GM20431 (cell line): Measurements from ENCODE around the gene RNF31.

Source experiments
- in situ Hi-C: fragments of 300-500 bp; cut with MseI, MboI; formaldehyde crosslinking; loops from one replicate; pipeline ENCODE4 v1.15.0; 2020; ENCODE audit warnings: low sequenced_read_pairs; ENCODE audit not compliant: unreplicated experiment

RNF31 gene

DNA sequence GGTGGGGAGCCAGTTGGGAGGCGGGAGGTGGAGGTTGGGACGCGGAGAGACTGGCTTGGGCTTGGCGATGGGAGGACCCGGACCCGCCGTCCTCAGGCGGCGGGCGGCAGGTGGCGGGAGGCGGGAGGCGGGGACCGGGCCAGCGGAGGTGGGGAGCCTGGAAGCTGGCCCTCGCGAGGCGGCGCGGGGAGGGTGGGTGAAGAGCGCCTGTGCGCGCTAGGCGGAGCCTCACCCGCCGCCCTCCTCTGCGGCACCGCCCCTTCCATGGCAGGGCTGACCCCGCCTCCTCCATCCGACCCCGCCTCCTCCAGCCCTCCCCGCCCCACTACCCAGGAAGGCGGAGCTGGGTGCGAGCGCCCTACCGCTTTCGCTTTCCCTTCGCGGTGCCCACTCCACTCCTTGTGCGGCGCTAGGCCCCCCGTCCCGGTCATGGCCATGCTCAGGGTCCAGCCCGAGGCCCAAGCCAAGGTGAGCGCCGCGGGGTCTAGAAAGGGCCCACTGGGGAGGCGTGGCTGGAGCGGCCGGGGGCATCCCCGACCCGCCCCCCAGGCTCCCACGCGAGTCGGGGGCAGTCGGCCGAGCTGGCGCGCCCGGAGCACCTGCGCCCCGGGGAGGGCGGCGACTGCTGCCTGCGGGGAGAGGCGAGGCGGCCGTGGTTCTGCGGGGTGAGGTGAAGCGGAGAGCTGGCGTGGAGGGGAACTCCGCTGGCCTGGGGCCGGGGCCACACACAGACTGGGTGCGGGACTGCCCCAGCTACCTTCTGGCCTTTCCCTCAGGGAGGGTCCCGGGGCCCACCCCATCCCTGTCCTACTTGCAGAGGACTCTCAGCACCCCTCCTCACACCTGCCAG, 11.2 kb upstream of the RNF31 start, which contains the start of gene PSME1:
Gene PSME1 (plus strand): TSS at position 361 of the 850 bp plus-strand sequence. CDS start 69 bp downstream, at position 430.
- in situ Hi-C loops, result no loop called here

DNA sequence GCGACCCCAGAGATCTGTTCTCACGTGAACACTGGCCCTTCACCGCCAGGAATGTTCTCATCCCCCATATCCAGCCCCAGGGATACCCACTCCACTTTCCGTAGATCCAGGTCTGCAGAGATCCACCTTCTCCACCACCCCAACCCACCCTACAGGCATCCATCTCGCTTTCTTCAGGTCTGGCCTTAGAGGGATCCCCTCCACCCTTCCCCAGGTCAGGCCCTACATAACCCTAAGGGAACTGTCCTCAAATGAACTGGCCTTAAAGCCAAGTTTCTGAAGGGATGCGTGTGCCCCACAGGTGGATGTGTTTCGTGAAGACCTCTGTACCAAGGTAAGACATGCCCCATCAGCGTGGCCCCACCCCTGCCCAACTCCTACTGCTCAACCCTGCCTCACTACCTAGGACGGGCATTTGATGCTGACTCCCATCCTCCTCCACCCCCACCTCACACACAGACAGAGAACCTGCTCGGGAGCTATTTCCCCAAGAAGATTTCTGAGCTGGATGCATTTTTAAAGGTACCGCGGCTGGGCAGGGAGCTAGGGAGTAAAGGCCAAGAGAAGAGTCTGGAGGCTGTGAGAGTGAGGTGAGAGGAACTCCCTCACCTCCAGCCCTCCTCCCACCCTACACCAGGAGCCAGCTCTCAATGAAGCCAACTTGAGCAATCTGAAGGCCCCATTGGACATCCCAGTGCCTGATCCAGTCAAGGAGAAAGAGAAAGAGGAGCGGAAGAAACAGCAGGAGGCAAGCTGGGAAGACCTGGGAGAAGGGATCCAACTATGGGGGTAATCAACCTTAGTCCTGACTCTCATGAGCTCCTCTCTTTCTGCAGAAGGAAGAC, 10.4 kb upstream of the RNF31 start:
- in situ Hi-C loops, result no loop called here

DNA sequence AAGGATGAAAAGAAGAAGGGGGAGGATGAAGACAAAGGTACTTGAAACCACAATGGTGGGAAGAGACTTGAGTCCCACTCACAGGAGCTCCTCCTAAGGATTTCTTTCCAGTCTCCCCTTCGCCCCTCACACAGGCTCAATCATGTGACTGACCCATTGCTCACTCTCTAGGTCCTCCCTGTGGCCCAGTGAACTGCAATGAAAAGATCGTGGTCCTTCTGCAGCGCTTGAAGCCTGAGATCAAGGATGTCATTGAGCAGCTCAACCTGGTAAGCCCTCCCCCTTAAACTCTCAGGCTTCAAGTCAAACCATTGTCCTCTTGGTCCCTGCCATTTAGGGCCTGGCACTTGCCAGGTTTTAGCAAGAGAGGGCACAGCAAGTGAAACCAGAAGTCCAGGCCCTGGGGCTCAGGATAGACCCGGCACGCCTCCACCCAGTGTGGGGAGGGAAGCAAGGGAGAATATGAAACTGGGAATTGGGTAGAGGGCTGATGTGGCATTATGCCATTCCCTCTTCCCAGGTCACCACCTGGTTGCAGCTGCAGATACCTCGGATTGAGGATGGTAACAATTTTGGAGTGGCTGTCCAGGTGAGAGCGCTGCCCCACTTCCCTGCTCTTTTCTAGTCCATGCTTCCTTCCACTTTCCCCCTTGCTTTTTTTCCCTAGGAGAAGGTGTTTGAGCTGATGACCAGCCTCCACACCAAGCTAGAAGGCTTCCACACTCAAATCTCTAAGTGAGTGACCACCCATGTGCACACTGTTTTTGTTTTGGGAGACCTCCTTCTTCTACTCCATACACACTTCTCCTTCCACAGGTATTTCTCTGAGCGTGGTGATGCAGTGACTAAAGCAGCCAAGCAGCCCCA, 9.5 kb upstream of the RNF31 start:
- in situ Hi-C loops, result no loop called here

DNA sequence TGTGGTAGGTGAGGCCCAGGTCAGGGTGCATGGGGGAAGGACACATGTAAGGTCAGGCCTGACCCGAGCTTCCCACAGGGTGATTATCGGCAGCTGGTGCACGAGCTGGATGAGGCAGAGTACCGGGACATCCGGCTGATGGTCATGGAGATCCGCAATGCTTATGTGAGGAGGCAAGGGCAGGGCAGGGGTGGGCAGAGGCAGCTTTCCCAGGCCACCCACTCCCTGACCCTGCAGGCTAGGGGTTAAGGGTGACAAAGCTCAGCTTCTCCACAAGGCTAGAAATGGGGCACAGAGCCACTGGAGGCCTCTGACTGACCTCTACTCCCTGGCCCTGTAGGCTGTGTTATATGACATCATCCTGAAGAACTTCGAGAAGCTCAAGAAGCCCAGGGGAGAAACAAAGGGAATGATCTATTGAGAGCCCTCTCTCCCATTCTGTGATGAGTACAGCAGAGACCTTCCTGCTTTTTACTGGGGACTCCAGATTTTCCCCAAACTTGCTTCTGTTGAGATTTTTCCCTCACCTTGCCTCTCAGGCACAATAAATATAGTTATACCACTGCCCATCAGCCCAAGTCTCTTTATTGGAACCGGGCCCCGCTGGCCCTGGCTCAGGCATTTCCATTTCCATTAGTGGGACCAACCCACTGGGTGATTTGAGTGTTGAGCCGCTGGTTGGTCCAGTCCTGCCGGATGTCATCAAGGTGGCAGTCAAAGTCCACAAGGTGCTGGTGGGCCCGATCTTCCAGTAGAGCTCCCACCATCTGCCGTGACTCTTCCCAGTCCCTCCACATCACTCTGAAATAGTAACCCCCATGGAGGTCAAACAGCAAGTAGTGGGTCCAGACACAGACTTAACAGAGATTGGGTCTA, 8.7 kb upstream of the RNF31 start:
- in situ Hi-C loops, result no loop called here

DNA sequence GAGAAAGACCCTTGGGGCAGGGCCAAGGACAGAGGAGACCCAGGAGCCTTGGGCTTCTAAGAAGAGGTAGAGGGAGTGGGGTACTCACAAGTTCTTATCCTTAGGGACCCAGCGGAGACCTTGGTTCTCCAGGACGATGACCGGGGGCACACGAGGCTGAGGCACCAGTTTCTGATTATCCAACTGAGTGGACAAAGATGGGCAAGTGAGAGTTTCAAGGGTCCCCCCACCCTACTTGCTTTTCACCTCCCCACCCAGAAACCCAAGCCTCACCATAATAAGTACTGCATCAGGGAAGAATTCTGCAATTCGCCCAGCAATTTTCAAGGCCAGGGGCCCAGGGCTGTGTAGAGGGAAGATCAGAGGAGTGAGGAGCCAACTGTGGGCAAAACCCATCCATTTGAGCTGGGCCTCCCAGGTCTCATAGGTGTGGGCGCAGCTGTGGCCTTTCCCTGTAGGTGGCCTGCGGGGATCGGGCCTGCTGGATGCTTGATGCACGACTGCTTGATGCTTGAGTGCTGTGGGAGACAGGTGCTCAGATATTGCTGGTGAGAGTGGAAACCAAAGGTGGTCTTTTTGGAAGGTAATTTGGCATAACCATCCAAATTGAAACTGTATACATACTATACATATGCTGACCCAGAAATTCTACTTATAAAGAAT, 7.9 kb upstream of the RNF31 start:
- in situ Hi-C loops, result no loop called here

DNA sequence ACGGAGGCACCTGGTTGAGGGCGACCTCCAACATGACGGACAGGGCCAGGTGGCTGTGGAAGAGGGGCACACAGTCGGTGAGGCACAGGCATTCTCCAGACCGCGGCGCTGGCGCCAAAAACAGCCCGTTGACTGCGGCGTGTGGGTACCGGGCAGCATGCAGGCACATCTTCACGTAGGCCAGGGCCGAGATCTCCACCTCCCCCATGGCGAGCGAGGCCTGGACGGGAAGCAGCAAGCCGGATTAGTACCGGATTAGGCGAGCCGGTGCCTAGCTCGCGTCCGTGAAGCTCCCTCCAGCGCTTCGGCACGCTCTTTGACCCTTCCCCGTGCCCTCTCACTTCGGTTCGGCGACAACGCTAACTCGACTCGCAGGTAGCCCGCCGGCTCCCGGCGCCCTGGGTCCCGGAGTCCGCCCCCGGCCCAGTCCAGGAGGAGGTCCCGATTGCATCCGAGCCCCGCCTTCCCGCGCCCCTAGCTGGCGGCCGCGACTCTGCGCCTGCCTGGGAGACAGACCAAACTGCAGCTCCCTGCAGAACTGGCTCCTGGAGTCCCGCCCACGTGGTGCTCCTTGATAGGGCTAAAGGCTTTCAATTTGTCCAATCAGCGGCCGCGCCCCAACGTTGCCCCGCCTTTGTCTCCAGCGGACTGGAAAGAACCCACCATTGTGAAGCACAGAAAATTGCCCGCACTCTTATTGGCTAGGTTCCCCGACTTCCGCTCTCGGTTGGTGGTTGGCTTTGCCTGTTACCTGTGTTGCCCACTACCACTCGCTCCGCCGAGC, 6.0 kb upstream of the RNF31 start, which contains the start of gene EMC9:
Gene EMC9 (minus strand): TSS at position 495 of the 784 bp plus-strand sequence. CDS start 287 bp downstream, at position 208.
- in situ Hi-C loops, result no loop called here

DNA sequence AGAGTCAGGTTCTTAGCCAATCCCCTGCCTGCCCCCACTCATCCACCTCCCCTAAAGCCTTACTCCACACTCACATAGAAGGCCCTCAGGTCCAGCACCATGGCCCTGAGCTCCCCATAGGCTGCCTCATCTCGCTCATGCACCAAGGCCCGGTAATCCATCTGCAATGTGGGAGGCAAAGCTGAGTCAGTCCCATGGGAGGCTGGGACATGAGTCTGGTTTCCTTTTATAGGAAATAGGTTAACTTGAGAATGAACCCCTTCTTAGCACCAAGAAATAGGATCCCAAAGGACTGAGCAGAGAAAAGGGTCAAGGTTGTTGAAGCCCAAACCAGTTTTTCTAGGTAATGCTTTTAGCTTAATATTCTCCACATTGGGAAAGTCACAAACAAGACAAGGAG, 3.8 kb upstream of the RNF31 start:
- in situ Hi-C loops, result no loop called here

DNA sequence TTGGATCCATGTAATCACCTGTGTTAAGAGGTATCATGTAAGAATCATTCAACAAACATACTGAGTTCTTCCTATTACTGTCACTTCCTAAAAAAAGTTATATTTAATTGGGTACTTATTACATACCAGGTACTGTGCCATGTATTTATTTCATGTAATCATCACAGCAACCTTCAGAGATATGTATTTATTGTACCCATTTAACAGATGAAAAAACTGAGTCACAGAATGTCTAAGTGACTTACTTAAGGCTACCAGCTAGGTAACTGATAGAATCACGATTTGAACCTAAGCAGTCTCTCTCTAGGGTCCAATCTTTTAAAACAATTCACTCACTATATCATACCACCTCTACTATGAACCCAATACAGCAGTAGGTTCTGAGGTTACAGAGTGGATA, 2.8 kb upstream of the RNF31 start:
- in situ Hi-C loops, result no loop called here

DNA sequence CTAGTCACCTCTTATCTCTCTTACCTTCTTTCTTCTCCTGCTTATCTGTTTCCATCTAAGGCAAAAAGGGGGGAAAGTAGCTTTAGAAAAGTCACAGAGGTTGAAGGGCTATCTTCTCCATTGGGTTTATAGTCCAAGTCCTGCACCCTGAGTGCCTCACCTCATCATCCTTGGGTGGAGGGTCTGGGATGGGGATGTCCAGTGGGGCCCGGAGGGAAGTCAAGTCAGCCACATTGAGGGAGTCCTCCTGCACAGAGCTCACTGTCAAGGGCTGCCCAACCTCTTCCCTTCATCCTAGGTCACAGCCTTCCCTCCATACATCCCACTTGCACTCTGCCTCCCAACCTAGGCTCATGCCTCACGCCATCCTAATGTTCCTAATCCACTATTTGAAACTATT, 2.1 kb upstream of the RNF31 start:
- in situ Hi-C loops, result no loop called here

DNA sequence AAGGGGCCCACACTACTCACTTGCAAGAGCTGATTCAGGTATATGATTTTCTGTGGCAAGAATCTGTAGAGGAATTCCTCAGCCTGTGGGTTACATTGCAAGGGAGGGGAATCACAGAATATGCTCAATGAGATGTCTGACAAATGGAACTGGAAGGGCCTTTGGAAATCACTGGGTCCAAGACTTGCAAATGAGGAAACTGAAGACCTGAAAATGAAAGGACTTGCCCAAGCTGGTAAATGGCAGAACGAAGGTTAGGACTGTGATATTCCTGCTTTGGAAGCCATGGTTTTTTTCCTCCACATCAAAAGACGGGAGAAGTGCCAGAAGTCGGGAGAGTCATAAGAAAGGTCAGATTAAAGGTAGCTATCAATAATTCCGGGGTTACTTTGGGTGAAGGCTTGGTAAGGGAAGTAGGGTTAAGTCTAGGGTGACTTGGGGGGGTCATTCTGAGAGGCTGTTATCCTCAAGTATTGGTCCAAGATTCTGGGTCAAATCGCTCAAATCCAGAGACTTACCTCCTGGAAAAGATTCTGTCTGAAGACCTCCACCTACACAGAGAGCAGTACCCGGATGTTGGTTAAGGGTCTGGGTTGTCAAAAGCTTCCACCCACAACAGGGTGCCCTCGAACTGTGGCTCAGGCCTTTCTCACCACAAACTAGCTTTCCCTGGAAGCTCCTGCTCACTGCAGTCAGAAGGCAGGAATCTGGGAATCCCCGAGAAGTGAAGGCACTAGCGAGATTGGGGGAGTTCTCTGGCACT, 1.4 kb upstream of the RNF31 start:
- in situ Hi-C loops, result no loop called here

DNA sequence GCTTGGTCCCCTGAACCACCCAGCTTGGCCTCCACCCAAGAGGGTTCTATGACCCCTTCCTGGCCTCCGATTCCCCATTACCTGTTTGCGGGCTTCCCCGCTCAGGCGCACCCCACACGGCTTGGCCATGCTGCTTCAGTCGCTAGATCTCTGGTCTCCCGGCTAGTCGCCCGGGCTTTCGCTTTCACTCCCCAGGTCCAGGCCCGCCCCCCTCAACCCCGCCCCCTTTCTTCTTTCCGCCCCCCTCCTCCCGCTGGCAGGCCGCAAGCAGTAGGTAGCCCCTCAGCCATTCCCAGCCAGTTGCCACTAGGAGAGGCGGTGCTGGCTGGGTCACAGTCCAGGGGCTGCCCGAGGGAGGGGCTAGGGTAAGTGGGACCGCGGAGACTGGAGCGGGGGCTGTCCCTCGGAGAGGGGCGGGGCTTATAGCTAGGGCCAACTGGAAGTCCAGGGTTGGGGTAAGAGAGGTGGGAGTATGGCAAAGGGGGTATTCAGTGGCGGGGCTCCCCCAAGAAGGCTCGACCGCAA, 783 bp upstream of the RNF31 start, which contains the start of gene PSME2:
Gene PSME2 (minus strand): TSS at position 158 of the 525 bp plus-strand sequence. CDS start 29 bp downstream, at position 129.
- in situ Hi-C loops, result no loop called here

DNA sequence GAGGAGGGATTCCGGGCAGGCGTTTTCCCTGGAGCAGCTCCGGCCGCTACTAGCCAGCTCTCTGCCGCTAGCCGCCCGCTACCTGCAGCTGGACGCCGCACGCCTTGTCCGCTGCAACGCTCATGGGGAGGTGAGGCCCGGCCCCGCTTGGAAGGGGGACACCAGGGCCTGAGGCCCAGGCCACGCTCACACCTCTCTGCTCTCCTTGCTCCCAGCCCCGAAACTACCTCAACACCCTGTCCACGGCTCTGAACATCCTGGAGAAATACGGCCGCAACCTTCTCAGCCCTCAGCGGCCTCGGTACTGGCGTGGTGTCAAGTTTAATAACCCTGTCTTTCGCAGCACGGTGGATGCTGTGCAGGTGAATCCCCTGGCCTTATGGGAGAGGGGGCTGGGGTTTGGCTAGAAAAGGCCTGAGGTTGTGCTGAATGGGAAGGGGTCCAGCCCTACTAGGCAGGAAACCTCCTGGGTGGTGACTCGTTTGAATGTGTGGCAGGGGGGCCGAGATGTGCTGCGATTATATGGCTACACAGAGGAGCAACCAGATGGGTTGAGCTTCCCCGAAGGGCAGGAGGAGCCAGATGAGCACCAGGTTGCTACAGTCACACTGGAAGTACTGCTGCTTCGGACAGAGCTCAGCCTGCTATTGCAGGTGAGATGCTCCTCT, 597 bp downstream of the RNF31 start:
- in situ Hi-C loops, result no loop called here

DNA sequence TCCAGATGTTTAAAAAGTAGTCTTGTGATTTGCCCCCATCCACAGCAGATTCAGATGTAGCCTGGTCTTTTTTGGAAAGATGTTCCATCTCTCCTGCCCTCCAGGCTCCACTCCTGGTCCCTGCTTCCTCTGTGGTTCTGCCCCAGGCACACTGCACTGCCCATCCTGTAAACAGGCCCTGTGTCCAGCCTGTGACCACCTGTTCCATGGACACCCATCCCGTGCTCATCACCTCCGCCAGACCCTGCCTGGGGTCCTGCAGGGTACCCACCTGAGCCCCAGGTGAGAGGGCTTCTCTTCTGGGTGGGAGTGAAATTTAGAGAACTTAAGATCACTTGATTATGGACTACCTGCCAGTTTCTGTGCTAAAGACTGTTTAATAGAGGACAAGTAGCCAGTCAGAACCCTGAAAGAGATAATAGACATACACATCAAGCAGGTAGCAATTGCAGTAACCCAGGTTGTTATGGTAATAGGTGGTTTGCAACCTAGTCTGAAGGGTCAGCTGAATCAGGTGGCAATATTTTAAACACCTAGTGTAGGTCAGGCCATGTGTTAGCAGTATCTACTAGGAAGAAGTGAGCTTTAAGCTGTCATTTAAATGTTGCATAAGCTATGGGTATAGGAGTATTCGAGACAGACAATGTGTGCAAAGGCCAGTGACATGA, 2.1 kb downstream of the RNF31 start:
- in situ Hi-C loops, result no loop called here

DNA sequence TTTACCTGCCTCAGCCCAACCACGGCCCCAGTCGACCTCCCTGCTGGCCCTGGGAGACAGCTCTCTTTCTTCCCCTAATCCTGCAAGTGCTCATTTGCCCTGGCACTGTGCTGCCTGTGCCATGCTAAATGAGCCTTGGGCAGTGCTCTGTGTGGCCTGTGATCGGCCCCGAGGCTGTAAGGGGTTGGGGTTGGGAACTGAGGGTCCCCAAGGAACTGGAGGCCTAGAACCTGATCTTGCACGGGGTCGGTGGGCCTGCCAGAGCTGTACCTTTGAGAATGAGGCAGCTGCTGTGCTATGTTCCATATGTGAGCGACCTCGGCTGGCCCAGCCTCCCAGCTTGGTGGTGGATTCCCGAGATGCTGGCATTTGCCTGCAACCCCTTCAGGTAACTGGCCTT, 2.8 kb downstream of the RNF31 start:
- in situ Hi-C loops, result no loop called here

DNA sequence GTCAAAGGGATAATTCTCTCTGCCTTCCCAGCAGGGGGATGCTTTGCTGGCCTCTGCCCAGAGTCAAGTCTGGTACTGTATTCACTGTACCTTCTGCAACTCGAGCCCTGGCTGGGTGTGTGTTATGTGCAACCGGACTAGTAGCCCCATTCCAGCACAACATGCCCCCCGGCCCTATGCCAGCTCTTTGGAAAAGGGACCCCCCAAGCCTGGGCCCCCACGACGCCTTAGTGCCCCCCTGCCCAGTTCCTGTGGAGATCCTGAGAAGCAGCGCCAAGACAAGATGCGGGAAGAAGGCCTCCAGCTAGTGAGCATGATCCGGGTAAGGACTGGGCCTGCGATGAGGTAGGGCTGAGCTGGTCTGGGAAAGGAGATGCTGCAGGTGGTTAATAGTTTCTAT, 3.3 kb downstream of the RNF31 start:
- in situ Hi-C loops, result no loop called here

DNA sequence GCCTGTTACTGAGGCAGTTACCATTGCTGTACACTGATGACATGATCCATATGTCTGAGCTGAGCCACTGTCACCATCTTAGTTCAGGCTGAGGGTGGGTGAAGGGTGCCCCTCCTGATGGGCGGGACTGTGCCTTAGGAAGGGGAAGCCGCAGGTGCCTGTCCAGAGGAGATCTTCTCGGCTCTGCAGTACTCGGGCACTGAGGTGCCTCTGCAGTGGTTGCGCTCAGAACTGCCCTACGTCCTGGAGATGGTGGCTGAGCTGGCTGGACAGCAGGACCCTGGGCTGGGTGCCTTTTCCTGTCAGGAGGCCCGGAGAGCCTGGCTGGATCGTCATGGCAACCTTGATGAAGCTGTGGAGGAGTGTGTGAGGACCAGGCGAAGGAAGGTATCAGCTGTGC, 3.7 kb downstream of the RNF31 start:
- in situ Hi-C loops, result no loop called here
